Osteocyte (in vitro differentiated cells): ENCODE measurements around the gene TMEM253. TPM values are rescaled to one million over a fixed set of nuclear protein-coding genes. Genes with fewer than 3 reads are reported as not detected.

Experiments used
- DNase-seq: peaks from one replicate; pipeline ENCODE4 v3.0.0; 2021; ENCODE audit warnings: mixed read lengths; ENCODE audit not compliant: unreplicated experiment; ENCODE audit errors: extremely low spot score
- H3K27ac Mint-ChIP-seq: one replicate; pipeline ENCODE4 v1.8.0; 2021; ENCODE audit warnings: mild to moderate bottlenecking, mixed read lengths; ENCODE audit not compliant: unreplicated experiment
- H3K27me3 Mint-ChIP-seq: one replicate; pipeline ENCODE4 v1.8.0; 2021; ENCODE audit warnings: mixed read lengths; ENCODE audit not compliant: unreplicated experiment
- H3K36me3 Mint-ChIP-seq: one replicate; pipeline ENCODE4 v1.8.0; 2021; ENCODE audit warnings: mixed read lengths; ENCODE audit not compliant: unreplicated experiment
- H3K4me1 Mint-ChIP-seq: one replicate; pipeline ENCODE4 v1.8.0; 2021; ENCODE audit warnings: mixed read lengths; ENCODE audit not compliant: unreplicated experiment
- H3K4me3 Mint-ChIP-seq: one replicate; pipeline ENCODE4 v1.8.0; 2021; ENCODE audit warnings: mild to moderate bottlenecking, moderate library complexity, mixed read lengths; ENCODE audit not compliant: unreplicated experiment
- H3K9me3 Mint-ChIP-seq: one replicate; pipeline ENCODE4 v1.8.0; 2021; ENCODE audit warnings: mixed read lengths; ENCODE audit not compliant: unreplicated experiment
- CTCF ChIP-seq: fragments of 200-600 bp; sonication (generic); IDR thresholded peaks from 2 replicates; pipeline ENCODE4 v1.5.0; 2021; ENCODE audit warnings: antibody characterized with exemption, mild to moderate bottlenecking, moderate library complexity
- total RNA-seq: library from RNA; stranded (reverse); gene quantifications from 2 replicates; pipeline ENCODE4 v1.2.1, GENCODE V29; 2021

TMEM253 gene
- total RNA-seq, 1 donor from 2014 or later, result 1.2 TPM

GRCh38 chr14:21055432-21056117, 45.3 kb upstream of the TMEM253 start:
- DNase-seq, result no peak
- TF ChIP-seq CTCF, result no peak
- H3K4me3 Mint-ChIP-seq, result no peak overlapping the region
- no peaks in the 10 kb centered on the region for H3K36me3 Mint-ChIP-seq
- H3K27me3 Mint-ChIP-seq, result no peaks in the 10 kb centered on the region
- no peak overlapping the region for H3K27ac Mint-ChIP-seq
- H3K4me1 Mint-ChIP-seq, result peaks cover 3% of the 10 kb centered on the region
- no peaks in the 10 kb centered on the region for H3K9me3 Mint-ChIP-seq

- Mint-ChIP-seq H3K4me3 (no peak overlapping the region), H3K27me3 (no peaks in the 10 kb centered on the region), H3K36me3 (no peaks in the 10 kb centered on the region), H3K9me3 (no peaks in the 10 kb centered on the region), H3K4me1 (peaks cover 3% of the 10 kb centered on the region), H3K27ac (no peak overlapping the region)
- DNase-seq, result no peak
- no peak for TF ChIP-seq CTCF
Observed at GRCh38 chr14:21056520-21057163, 44.2 kb upstream of the TMEM253 start.

- H3K4me1 Mint-ChIP-seq, result peaks cover 13% of the 10 kb centered on the region
- no peaks in the 10 kb centered on the region for H3K36me3 Mint-ChIP-seq
- H3K27ac Mint-ChIP-seq, result no peak within 1 kb of the TSS
- H3K4me3 Mint-ChIP-seq, result no peak within 1 kb of the TSS
- DNase-seq, result no peak
- no peaks in the 10 kb centered on the region for H3K9me3 Mint-ChIP-seq
- H3K27me3 Mint-ChIP-seq, result no peaks in the 10 kb centered on the region
- TF ChIP-seq CTCF, result no peak
Observed at GRCh38 chr14:21057803-21058675, 42.8 kb upstream of the TMEM253 start, which contains the start of gene RNASE8. Gene RNASE8 (plus strand): TSS chr14:21057822. CDS start chr14:21057893, 71 bp downstream.

GRCh38 chr14:21058903-21059302, 42.0 kb upstream of the TMEM253 start:
- Mint-ChIP-seq H3K36me3 (no peaks in the 10 kb centered on the region), H3K27me3 (no peaks in the 10 kb centered on the region), H3K4me3 (no peak overlapping the region), H3K27ac (no peak overlapping the region), H3K4me1 (peaks cover 21% of the 10 kb centered on the region), H3K9me3 (no peaks in the 10 kb centered on the region)
- no peak for TF ChIP-seq CTCF
- DNase-seq, result no peak
